CD8-positive, alpha-beta memory T cell (primary cell): ENCODE data around the gene CKAP5. TPM values are rescaled to one million over a fixed set of nuclear protein-coding genes. Genes with fewer than 3 reads are reported as not detected.

Experiments
- CTCF ChIA-PET: fragments of 350-600 bp; sonication (Branson Sonifier 250); formaldehyde crosslinking; loops from one replicate; lab custom pipeline; 2021; ENCODE audit warnings: antibody characterized with exemption; lab: Charles Lee
- POLR2A ChIA-PET: fragments of 350-600 bp; sonication (Branson Sonifier 250); formaldehyde crosslinking; loops from one replicate; lab custom pipeline; 2021; ENCODE audit warnings: antibody characterized with exemption; lab: Charles Lee
- DNase-seq, 5 donors: peaks; one replicate each; pipeline versions ENCODE4 v3.0.0 to v3.0.0-alpha.2; 2020 to 2022; ENCODE audit warnings: mixed read lengths in 1 of 5
- H3K27ac ChIP-seq: one replicate; pipeline ENCODE4 v1.7.0; 2013; ENCODE audit warnings: low read depth, mild to moderate bottlenecking, low read length, moderate library complexity
- H3K27me3 ChIP-seq: 2 replicates; pipeline ENCODE4 v1.7.0; 2013; ENCODE audit warnings: low read length, mild to moderate bottlenecking; ENCODE audit not compliant: insufficient read depth, poor library complexity, severe bottlenecking
- H3K36me3 ChIP-seq: 2 replicates; pipeline ENCODE4 v1.7.0; 2013; ENCODE audit warnings: mild to moderate bottlenecking, low read length, moderate library complexity; ENCODE audit not compliant: insufficient read depth
- H3K4me1 ChIP-seq: 2 replicates; pipeline ENCODE4 v1.7.0; 2013; ENCODE audit warnings: mild to moderate bottlenecking, low read length, moderate library complexity; ENCODE audit not compliant: insufficient read depth
- H3K4me3 ChIP-seq: 2 replicates; pipeline ENCODE4 v1.7.0; 2013; ENCODE audit warnings: mild to moderate bottlenecking, low read length
- H3K9me3 ChIP-seq: 2 replicates; pipeline ENCODE4 v1.7.0; 2013; ENCODE audit warnings: mild to moderate bottlenecking, low read length
- H3K27ac Mint-ChIP-seq, 8 donors: one replicate each; pipeline ENCODE4 v1.8.0; 2020 to 2021; ENCODE audit warnings: mixed read lengths in 8 of 8, mild to moderate bottlenecking in 6 of 8, inconsistent platforms in 3 of 8, moderate library complexity in 3 of 8
- H3K27me3 Mint-ChIP-seq, 2 donors: one replicate each; pipeline ENCODE4 v1.8.0; 2020 to 2021; ENCODE audit warnings: mixed read lengths in 2 of 2, mild to moderate bottlenecking in 1 of 2, moderate library complexity in 1 of 2
- H3K36me3 Mint-ChIP-seq, 3 donors: one replicate each; pipeline ENCODE4 v1.8.0; 2020 to 2021; ENCODE audit warnings: mixed read lengths in 3 of 3, inconsistent platforms in 1 of 3, mild to moderate bottlenecking in 1 of 3
- H3K4me1 Mint-ChIP-seq, 3 donors: one replicate each; pipeline ENCODE4 v1.8.0; 2020 to 2021; ENCODE audit warnings: mixed read lengths in 3 of 3, inconsistent platforms in 1 of 3, mild to moderate bottlenecking in 1 of 3
- H3K4me3 Mint-ChIP-seq, 7 donors: one replicate each; pipeline ENCODE4 v1.8.0; 2020 to 2021; ENCODE audit warnings: mixed read lengths in 7 of 7, mild to moderate bottlenecking in 6 of 7, moderate library complexity in 4 of 7, inconsistent platforms in 2 of 7
- H3K9me3 Mint-ChIP-seq, 5 donors: one replicate each; pipeline ENCODE4 v1.8.0; 2020 to 2022; ENCODE audit warnings: mixed read lengths in 5 of 5, mild to moderate bottlenecking in 3 of 5, moderate library complexity in 2 of 5, inconsistent platforms in 1 of 5
- polyA plus RNA-seq: library from polyadenylated mRNA; unstranded; fragments of 300-500 nt; fragmentation: Illumina TruSeq; gene quantifications from one replicate; pipeline ENCODE4 v1.2.3, GENCODE V29; 2021
- total RNA-seq, 2 experiments: library from RNA; stranded (reverse); gene quantifications; one replicate each; pipeline ENCODE4 v1.2.3, GENCODE V29; 2021

Gene CKAP5
- total and polyA plus RNA-seq, 3 experiments from 2014 or later = 14.2 to 127 (median 114) TPM

DNA sequence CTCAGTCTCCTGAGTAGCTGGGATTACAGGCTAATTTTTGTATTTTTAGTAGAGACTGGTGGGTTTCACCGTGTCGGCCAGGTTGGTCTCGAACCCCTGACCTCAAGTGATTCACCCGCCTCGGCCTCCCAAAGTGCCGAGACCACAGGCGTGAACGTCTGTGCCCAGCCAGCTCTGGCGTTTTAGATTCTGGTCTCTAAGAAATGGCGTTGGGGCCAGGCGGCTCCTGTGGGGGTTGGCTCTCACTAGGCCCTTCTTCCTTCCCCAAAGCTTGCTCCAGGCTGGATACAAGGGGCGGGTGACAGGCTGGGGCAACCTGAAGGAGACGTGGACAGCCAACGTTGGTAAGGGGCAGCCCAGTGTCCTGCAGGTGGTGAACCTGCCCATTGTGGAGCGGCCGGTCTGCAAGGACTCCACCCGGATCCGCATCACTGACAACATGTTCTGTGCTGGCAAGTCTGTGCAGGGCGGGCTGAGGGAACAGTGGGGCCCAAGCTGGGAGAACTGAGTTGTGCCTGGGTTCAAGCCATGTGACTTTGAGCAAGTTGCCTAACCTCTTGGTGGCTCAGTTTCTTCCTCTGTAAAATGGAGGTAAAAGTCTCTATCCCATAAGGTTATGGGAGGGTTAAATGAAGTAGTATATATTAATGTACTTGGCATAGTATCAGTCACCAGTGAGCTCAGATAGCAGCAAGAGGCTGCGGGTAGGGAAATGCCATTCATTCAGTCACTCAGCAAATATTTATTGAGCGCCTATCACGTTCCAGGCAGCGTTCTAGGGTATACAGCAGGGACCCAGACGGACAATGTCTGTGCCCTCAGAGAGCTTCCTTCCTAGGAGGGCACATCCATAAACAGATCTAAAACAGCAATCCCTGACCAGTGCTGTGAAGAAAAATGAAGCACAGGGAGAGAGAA, 116.7 kb downstream of the CKAP5 start:
- no peak overlapping the region for H3K27ac ChIP-seq
- no peaks in the 10 kb centered on the region for H3K9me3 ChIP-seq
- Mint-ChIP-seq H3K9me3 (no peaks in the 10 kb centered on the region), H3K27ac (no peak overlapping the region), H3K36me3 (no peaks in the 10 kb centered on the region), H3K27me3 (no peaks in the 10 kb centered on the region), H3K4me1 (no peaks in the 10 kb centered on the region), H3K4me3 (no peak overlapping the region)
- H3K4me1 ChIP-seq = no peaks in the 10 kb centered on the region
- ChIA-PET CTCF (no interaction called here), POLR2A (no interaction called here)
- DNase-seq = no peak
- H3K4me3 ChIP-seq = no peak overlapping the region
- H3K36me3 ChIP-seq = no peaks in the 10 kb centered on the region
- no peaks in the 10 kb centered on the region for H3K27me3 ChIP-seq

DNA sequence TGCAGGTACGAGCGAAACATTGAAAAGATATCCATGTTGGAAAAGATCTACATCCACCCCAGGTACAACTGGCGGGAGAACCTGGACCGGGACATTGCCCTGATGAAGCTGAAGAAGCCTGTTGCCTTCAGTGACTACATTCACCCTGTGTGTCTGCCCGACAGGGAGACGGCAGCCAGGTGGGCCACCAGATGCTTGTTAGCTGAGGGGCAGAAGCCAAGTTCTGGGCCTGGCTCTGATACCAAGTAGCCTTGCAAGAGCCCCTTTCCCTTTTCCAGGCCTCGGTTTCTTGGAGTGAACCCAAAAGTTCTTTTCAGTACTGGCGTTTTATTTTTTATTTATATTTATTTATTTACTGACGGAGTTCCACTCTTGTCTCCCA, 117.4 kb downstream of the CKAP5 start:
- Histone ChIP-seq H3K4me1 (no peaks in the 10 kb centered on the region), H3K9me3 (no peaks in the 10 kb centered on the region), H3K36me3 (no peaks in the 10 kb centered on the region), H3K27me3 (no peaks in the 10 kb centered on the region), H3K27ac (no peak overlapping the region), H3K4me3 (no peak overlapping the region)
- POLR2A ChIA-PET = no interaction called here
- Mint-ChIP-seq H3K4me3 (no peak overlapping the region), H3K27me3 (no peaks in the 10 kb centered on the region), H3K4me1 (no peaks in the 10 kb centered on the region), H3K9me3 (no peaks in the 10 kb centered on the region), H3K36me3 (no peaks in the 10 kb centered on the region), H3K27ac (no peak overlapping the region)
- CTCF ChIA-PET = interaction anchor here (1.5 kb wide), 1 partner anchor 28 kb away, joined by 3 read pairs; the partner anchor contains the start of genes ARHGAP1 and ZNF408
- DNase-seq = no peak

DNA sequence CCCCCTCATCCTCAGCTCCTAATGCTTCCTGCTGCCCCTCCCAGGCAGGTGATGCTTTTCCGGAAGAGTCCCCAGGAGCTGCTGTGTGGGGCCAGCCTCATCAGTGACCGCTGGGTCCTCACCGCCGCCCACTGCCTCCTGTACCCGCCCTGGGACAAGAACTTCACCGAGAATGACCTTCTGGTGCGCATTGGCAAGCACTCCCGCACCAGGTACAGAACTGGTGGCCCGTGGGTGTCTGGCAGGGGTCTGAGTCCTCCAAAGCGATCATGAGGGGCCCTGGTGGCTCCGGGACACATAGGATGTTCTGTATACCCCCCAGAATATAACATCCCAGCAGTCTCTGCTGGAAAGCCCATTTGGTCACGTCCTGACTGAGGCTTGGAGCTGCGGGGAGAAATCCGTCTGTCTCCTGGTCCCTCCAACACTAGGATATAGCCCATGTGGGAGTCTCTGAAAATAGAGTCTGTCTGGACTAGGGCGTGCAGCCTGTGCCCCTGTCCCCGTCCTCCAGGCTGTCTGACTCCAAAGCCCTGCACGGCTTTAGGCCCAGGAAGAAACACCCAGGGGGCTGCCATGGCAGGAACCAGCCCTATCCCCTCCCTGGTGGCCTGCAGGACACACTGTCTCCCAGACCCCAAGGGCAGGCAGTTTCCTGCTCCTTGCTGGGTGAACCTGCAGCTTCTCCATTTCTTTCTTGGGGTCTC, 118.0 kb downstream of the CKAP5 start:
- Mint-ChIP-seq H3K27ac (no peak overlapping the region), H3K4me3 (no peak overlapping the region), H3K9me3 (no peaks in the 10 kb centered on the region), H3K4me1 (no peaks in the 10 kb centered on the region), H3K27me3 (no peaks in the 10 kb centered on the region), H3K36me3 (no peaks in the 10 kb centered on the region)
- Histone ChIP-seq H3K9me3 (no peaks in the 10 kb centered on the region), H3K4me1 (no peaks in the 10 kb centered on the region), H3K36me3 (no peaks in the 10 kb centered on the region), H3K27ac (no peak overlapping the region), H3K4me3 (no peak overlapping the region), H3K27me3 (no peaks in the 10 kb centered on the region)
- POLR2A ChIA-PET = no interaction called here
- DNase-seq = no peak
- CTCF ChIA-PET = interaction anchor here (1.5 kb wide), 1 partner anchor 27 kb away, joined by 3 read pairs; the partner anchor contains the start of genes ARHGAP1 and ZNF408

DNA sequence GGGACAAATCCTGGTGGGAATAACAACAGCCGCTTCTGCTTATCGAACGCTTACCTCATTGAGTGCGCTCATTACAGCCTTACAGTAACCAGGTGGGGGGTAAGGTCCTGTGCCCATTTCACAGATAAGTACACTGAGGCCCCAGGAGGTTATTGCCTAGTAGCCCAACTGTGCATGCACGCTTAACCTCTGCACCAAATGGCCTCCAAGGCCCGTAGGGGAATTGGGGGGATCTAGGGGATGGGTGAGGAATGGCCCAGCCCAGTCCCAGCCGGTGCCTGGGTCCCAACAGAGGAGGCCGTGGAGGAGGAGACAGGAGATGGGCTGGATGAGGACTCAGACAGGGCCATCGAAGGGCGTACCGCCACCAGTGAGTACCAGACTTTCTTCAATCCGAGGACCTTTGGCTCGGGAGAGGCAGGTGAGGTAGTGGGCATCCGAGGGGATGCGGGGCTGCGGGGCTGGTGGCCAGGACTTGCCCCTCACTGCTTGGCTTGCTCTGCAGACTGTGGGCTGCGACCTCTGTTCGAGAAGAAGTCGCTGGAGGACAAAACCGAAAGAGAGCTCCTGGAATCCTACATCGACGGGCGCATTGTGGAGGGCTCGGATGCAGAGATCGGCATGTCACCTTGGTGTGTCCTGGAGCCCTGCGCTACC, 119.7 kb downstream of the CKAP5 start:
- H3K36me3 ChIP-seq = no peaks in the 10 kb centered on the region
- H3K4me1 ChIP-seq = no peaks in the 10 kb centered on the region
- Mint-ChIP-seq H3K27me3 (peaks cover 0 to 4% of the 10 kb centered on the region in 2 donors), H3K4me3 (no peak overlapping the region), H3K9me3 (no peaks in the 10 kb centered on the region), H3K4me1 (no peaks in the 10 kb centered on the region), H3K27ac (no peak overlapping the region), H3K36me3 (no peaks in the 10 kb centered on the region)
- no peak overlapping the region for H3K4me3 ChIP-seq
- H3K9me3 ChIP-seq = no peaks in the 10 kb centered on the region
- ChIA-PET POLR2A (no interaction called here), CTCF (no interaction called here)
- H3K27me3 ChIP-seq = no peaks in the 10 kb centered on the region
- DNase-seq = no peak
- no peak overlapping the region for H3K27ac ChIP-seq

DNA sequence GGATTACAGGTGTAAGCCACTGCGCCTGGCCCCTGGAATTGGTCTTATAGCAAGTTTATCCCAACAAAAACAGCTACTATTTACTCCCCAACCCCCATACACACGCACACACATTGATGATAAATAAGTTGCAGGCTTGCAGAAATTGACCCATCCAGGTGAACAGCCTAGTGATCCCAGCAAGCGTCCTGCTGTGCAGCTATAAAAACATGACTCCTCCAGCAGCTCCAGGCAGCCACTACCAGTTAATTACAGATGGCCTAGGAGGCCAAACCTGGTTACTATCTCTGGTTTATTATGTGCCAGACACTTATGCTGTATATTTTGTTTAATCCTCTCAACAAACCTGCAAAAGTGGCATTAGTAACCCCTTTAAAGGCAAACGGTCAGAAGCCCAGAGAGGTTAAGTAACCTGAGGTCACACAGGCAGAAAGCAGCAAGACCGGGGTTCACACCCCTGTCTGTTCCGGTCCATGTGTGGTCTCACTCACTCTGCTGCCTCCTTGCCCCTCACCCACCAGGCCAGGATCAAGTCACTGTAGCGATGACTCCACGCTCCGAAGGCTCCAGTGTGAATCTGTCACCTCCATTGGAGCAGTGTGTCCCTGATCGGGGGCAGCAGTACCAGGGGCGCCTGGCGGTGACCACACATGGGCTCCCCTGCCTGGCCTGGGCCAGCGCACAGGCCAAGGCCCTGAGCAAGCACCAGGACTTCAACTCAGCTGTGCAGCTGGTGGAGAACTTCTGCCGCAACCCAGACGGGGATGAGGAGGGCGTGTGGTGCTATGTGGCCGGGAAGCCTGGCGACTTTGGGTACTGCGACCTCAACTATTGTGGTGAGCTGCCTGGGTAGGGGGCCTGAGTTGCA, 120.5 kb downstream of the CKAP5 start:
- ChIA-PET CTCF (no interaction called here), POLR2A (no interaction called here)
- no peak overlapping the region for H3K27ac ChIP-seq
- DNase-seq = no peak
- H3K36me3 ChIP-seq = no peaks in the 10 kb centered on the region
- no peaks in the 10 kb centered on the region for H3K9me3 Mint-ChIP-seq
- peak overlapping the region in 1 of 7 donors; percentile 44 for H3K4me3 Mint-ChIP-seq
- H3K27me3 Mint-ChIP-seq = peaks cover 0 to 4% of the 10 kb centered on the region in 2 donors
- H3K4me1 Mint-ChIP-seq = no peaks in the 10 kb centered on the region
- H3K4me1 ChIP-seq = no peaks in the 10 kb centered on the region
- H3K36me3 Mint-ChIP-seq = no peaks in the 10 kb centered on the region
- no peaks in the 10 kb centered on the region for H3K9me3 ChIP-seq
- no peaks in the 10 kb centered on the region for H3K27me3 ChIP-seq
- no peak overlapping the region for H3K4me3 ChIP-seq
- peak overlapping the region in 1 of 8 donors; percentile 81 for H3K27ac Mint-ChIP-seq

DNA sequence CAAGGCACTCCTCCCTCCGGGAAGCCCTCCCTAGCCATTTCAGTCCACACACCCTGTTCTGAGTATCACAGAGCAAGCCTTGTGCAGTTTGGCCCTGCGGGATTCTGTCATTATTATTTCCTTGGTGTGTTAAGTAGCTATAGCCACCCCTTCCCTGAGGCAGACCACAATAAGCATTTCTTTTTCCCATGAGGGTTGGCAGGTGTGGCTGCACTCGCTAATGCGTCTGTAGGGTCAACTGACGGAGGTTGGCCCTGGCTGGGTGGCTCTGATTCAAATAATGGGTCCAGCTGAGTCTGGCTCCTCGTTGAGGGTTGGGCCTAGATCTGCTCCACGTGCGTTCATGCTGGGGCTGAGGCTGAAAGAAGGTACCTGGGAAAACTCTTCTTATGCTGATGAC, 122.0 kb downstream of the CKAP5 start:
- peaks cover 0 to 4% of the 10 kb centered on the region in 2 donors for H3K27me3 Mint-ChIP-seq
- CTCF ChIA-PET = no interaction called here
- H3K4me3 Mint-ChIP-seq = no peak overlapping the region

DNA sequence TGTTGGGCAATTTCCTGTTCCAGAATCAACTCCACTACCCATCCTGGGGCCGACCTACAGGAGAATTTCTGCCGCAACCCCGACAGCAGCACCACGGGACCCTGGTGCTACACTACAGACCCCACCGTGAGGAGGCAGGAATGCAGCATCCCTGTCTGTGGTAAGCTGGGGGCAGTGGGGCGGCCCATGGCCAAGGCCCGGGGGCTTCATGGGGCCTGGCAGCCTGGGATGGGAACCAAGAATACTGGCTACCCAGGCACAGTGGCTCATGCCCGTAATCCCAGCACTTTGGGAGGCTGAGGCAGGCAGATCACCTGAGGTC, 122.8 kb downstream of the CKAP5 start:
- Mint-ChIP-seq H3K4me1 (peaks cover 0 to 5% (median 3%) of the 10 kb centered on the region in 3 donors), H3K36me3 (no peaks in the 10 kb centered on the region), H3K27me3 (peaks cover 0 to 4% of the 10 kb centered on the region in 2 donors), H3K9me3 (no peaks in the 10 kb centered on the region), H3K27ac (no peak overlapping the region), H3K4me3 (no peak overlapping the region)
- Histone ChIP-seq H3K36me3 (no peaks in the 10 kb centered on the region), H3K27ac (no peak overlapping the region), H3K27me3 (no peaks in the 10 kb centered on the region), H3K4me3 (no peak overlapping the region), H3K4me1 (peaks cover 2% of the 10 kb centered on the region), H3K9me3 (no peaks in the 10 kb centered on the region)
- ChIA-PET POLR2A (no interaction called here), CTCF (no interaction called here)
- no peak for DNase-seq

More for the DNA sequence above, 122.0 kb downstream of the CKAP5 start:
- Mint-ChIP-seq H3K9me3 (no peaks in the 10 kb centered on the region), H3K4me1 (no peaks in the 10 kb centered on the region), H3K27ac (no peak overlapping the region), H3K36me3 (no peaks in the 10 kb centered on the region)
- POLR2A ChIA-PET = no interaction called here
- no peaks in the 10 kb centered on the region for H3K9me3 ChIP-seq
- H3K36me3 ChIP-seq = no peaks in the 10 kb centered on the region
- no peak for DNase-seq
- H3K27ac ChIP-seq = no peak overlapping the region
- H3K4me3 ChIP-seq = no peak overlapping the region
- H3K27me3 ChIP-seq = no peaks in the 10 kb centered on the region
- H3K4me1 ChIP-seq = no peaks in the 10 kb centered on the region
